ENCODE measurements around the gene TBX4. TPM values are rescaled to one million over a fixed set of nuclear protein-coding genes. Genes with fewer than 3 reads are reported as not detected.

The TBX4 gene
- polyA plus RNA-seq, 3 donors = not detected

GRCh38 chr17:61422869-61423268 is 29.4 kb upstream of the TBX4 start:
- TF ChIP-seq CTCF (IDR thresholded peaks at IDR 0.05) = no peak
- no peak overlapping the region for H3K27ac Mint-ChIP-seq
- no peak overlapping the region for H3K4me3 ChIP-seq (replicated peaks in 1 of 3; ENCODE audit: low read depth in 2 of 3, low read length in 3 of 3)
- no peak overlapping the region for H2AFZ ChIP-seq (ENCODE audit: insufficient read depth, low read depth, low read length, poor library complexity, severe bottlenecking)
- H3K9me3 ChIP-seq (replicated peaks in 1 of 2; ENCODE audit: control insufficient read depth in 1 of 2, insufficient read depth in 1 of 2, low read length in 2 of 2) = no peaks in the 10 kb centered on the region
- no peaks in the 10 kb centered on the region for H3K36me3 Mint-ChIP-seq
- H3K4me2 ChIP-seq (replicated peaks; ENCODE audit: extremely low read depth, low read length, poor library complexity, severe bottlenecking) = no peak overlapping the region
- intact Hi-C loops (cut with micrococcal nuclease) = no loop called here
- no peak overlapping the region for H3K4me3 Mint-ChIP-seq
- WGBS (ENCODE audit: insufficient coverage) = no CpG with 5 or more reads among the region's 2 CpGs
- no peaks in the 10 kb centered on the region for H3K79me2 ChIP-seq (ENCODE audit: insufficient read depth, low read length)
- H3K9ac ChIP-seq (ENCODE audit: insufficient read depth, low read length, poor library complexity, severe bottlenecking) = no peak overlapping the region
- H4K20me1 ChIP-seq (ENCODE audit: insufficient read depth, low read length) = no peaks in the 10 kb centered on the region
- no peak for DNase-seq
- H3K27me3 ChIP-seq (ENCODE audit: control insufficient read depth in 2 of 2, insufficient read depth in 2 of 2, low read length in 2 of 2) = peaks cover 5 to 38% of the 10 kb centered on the region in 2 donors
- H3K36me3 ChIP-seq (replicated peaks in 1 of 2; ENCODE audit: control insufficient read depth in 1 of 2, insufficient read depth in 2 of 2, low read length in 2 of 2) = no peaks in the 10 kb centered on the region
- H3K9me3 Mint-ChIP-seq = peaks cover 0 to 3% (median 0%) of the 10 kb centered on the region in 7 donors
- no peak overlapping the region for H3K27ac ChIP-seq (ENCODE audit: low read depth in 1 of 2, low read length in 2 of 2)
- peaks cover 28 to 69% (median 40%) of the 10 kb centered on the region in 3 donors for H3K27me3 Mint-ChIP-seq (ENCODE audit: low read depth in 3 of 3)
- no peaks in the 10 kb centered on the region for H3K4me1 ChIP-seq (ENCODE audit: control insufficient read depth in 1 of 2, insufficient read depth in 2 of 2, low read length in 2 of 2)
- H3K4me1 Mint-ChIP-seq = no peaks in the 10 kb centered on the region

- Histone ChIP-seq H3K4me1 (ENCODE audit: control insufficient read depth in 1 of 2, insufficient read depth in 2 of 2, low read length in 2 of 2) (no peaks in the 10 kb centered on the region), H3K27me3 (ENCODE audit: control insufficient read depth in 2 of 2, insufficient read depth in 2 of 2, low read length in 2 of 2) (peaks cover 5 to 47% of the 10 kb centered on the region in 2 donors), H3K36me3 (replicated peaks in 1 of 2; ENCODE audit: control insufficient read depth in 1 of 2, insufficient read depth in 2 of 2, low read length in 2 of 2) (no peaks in the 10 kb centered on the region), H3K4me3 (replicated peaks in 1 of 3; ENCODE audit: low read depth in 2 of 3, low read length in 3 of 3) (no peak overlapping the region), H4K20me1 (ENCODE audit: insufficient read depth, low read length) (no peaks in the 10 kb centered on the region), H3K4me2 (replicated peaks; ENCODE audit: extremely low read depth, low read length, poor library complexity, severe bottlenecking) (no peak overlapping the region), H3K9me3 (replicated peaks in 1 of 2; ENCODE audit: control insufficient read depth in 1 of 2, insufficient read depth in 1 of 2, low read length in 2 of 2) (no peaks in the 10 kb centered on the region), H2AFZ (ENCODE audit: insufficient read depth, low read depth, low read length, poor library complexity, severe bottlenecking) (no peak overlapping the region), H3K9ac (ENCODE audit: insufficient read depth, low read length, poor library complexity, severe bottlenecking) (no peak overlapping the region), H3K27ac (ENCODE audit: low read depth in 1 of 2, low read length in 2 of 2) (no peak overlapping the region), H3K79me2 (ENCODE audit: insufficient read depth, low read length) (no peaks in the 10 kb centered on the region)
- H3K27ac Mint-ChIP-seq = no peak overlapping the region
- no peak for DNase-seq
- peaks cover 32 to 58% (median 35%) of the 10 kb centered on the region in 3 donors for H3K27me3 Mint-ChIP-seq (ENCODE audit: low read depth in 3 of 3)
- 90% methylated on average over 4 of the region's 10 CpGs for WGBS (ENCODE audit: insufficient coverage)
- no peaks in the 10 kb centered on the region for H3K36me3 Mint-ChIP-seq
- no peak overlapping the region for H3K4me3 Mint-ChIP-seq
- peaks cover 0 to 1% (median 0%) of the 10 kb centered on the region in 7 donors for H3K9me3 Mint-ChIP-seq
- no peak for TF ChIP-seq CTCF (IDR thresholded peaks at IDR 0.05)
- intact Hi-C loops (cut with micrococcal nuclease) = no loop called here
- H3K4me1 Mint-ChIP-seq = no peaks in the 10 kb centered on the region
Measured at GRCh38 chr17:61423967-61424649, 28.1 kb upstream of the TBX4 start.
